Liver (tissue), 9 donors: ENCODE data around the gene TMEM35B. TPM values are rescaled to one million over a fixed set of nuclear protein-coding genes. Genes with fewer than 3 reads are reported as not detected.

Source experiments
- DNase-seq: peaks from one replicate; pipeline ENCODE4 v3.0.0-alpha.2; 2017; ENCODE audit warnings: low spot score
- H3K27ac ChIP-seq, 2 donors: one replicate each; pipeline ENCODE4 v1.7.0; 2013; ENCODE audit warnings: inconsistent platforms in 2 of 2, low read length in 2 of 2, control low read depth in 1 of 2, low read depth in 1 of 2, mild to moderate bottlenecking in 1 of 2
- H3K27me3 ChIP-seq, 4 donors: one replicate each; pipeline versions ENCODE4 v1.6.1 to v1.7.0; 2013; ENCODE audit warnings: low read length in 3 of 4, inconsistent platforms in 1 of 4, mild to moderate bottlenecking in 1 of 4, moderate library complexity in 1 of 4; ENCODE audit not compliant: control insufficient read depth in 4 of 4, insufficient read depth in 4 of 4
- H3K36me3 ChIP-seq, 4 donors: one replicate each; pipeline versions ENCODE4 v1.6.1 to v1.7.0; 2013; ENCODE audit warnings: low read length in 3 of 4, mild to moderate bottlenecking in 3 of 4, low read depth in 1 of 4, moderate library complexity in 1 of 4; ENCODE audit not compliant: control insufficient read depth in 4 of 4, insufficient read depth in 3 of 4
- H3K4me1 ChIP-seq, 4 donors: one replicate each; pipeline versions ENCODE4 v1.6.1 to v1.7.0; 2013; ENCODE audit warnings: low read length in 3 of 4, mild to moderate bottlenecking in 3 of 4, moderate library complexity in 1 of 4; ENCODE audit not compliant: control insufficient read depth in 4 of 4, insufficient read depth in 4 of 4
- H3K4me3 ChIP-seq, 3 donors: one replicate each; pipeline versions ENCODE4 v1.6.1 to v1.7.0; 2013; ENCODE audit warnings: low read length in 3 of 3, control low read depth in 1 of 3, low read depth in 1 of 3, mild to moderate bottlenecking in 1 of 3
- H3K9ac ChIP-seq, 2 donors: one replicate each; pipeline ENCODE4 v1.7.0; 2013; ENCODE audit warnings: low read length in 2 of 2, mild to moderate bottlenecking in 2 of 2, moderate library complexity in 2 of 2, control low read depth in 1 of 2, low read depth in 1 of 2
- H3K9me3 ChIP-seq, 4 donors: one replicate each; pipeline versions ENCODE4 v1.6.1 to v1.7.0; 2013; ENCODE audit warnings: low read length in 3 of 4; ENCODE audit not compliant: control insufficient read depth in 4 of 4
- ATF3 ChIP-seq: IDR thresholded peaks from 2 replicates; pipeline ENCODE4 v1.6.1; 2016; ENCODE audit warnings: antibody characterized with exemption
- CTCF ChIP-seq: fragments of 150-350 bp; IDR thresholded peaks from 2 replicates; pipeline ENCODE4 v1.5.1; 2017; ENCODE audit warnings: improper control_type of control experiment, low read depth, low read length; ENCODE audit not compliant: missing input control
- EGR1 ChIP-seq, 2 donors: IDR thresholded peaks; 2 replicates each; pipeline ENCODE4 v1.6.1; 2016 to 2018; ENCODE audit warnings: antibody characterized with exemption in 2 of 2, low read depth in 2 of 2
- FOXA1 ChIP-seq: IDR thresholded peaks from 2 replicates; pipeline ENCODE4 v1.6.1; 2016; ENCODE audit warnings: antibody characterized with exemption
- FOXA2 ChIP-seq: IDR thresholded peaks from 2 replicates; pipeline ENCODE4 v1.6.1; 2016; ENCODE audit warnings: antibody characterized with exemption
- HNF4A ChIP-seq, 2 donors: conservative IDR thresholded peaks; 2 replicates each; pipeline ENCODE4 v1.6.1; 2016; ENCODE audit warnings: antibody characterized with exemption in 2 of 2, mild to moderate bottlenecking in 2 of 2
- HNF4G ChIP-seq: IDR thresholded peaks from 2 replicates; pipeline ENCODE4 v1.6.1; 2016; ENCODE audit warnings: antibody characterized with exemption
- JUND ChIP-seq, 2 donors: IDR thresholded peaks; 2 replicates each; pipeline ENCODE4 v1.6.1; 2016; ENCODE audit warnings: antibody characterized with exemption in 2 of 2
- MAX ChIP-seq: IDR thresholded peaks from 2 replicates; pipeline ENCODE4 v1.6.1; 2016; ENCODE audit warnings: antibody characterized with exemption
- NR2F2 ChIP-seq: IDR thresholded peaks from 2 replicates; pipeline ENCODE4 v1.6.1; 2016; ENCODE audit warnings: antibody characterized with exemption
- RAD21 ChIP-seq, 2 donors: IDR thresholded peaks; 2 replicates each; pipeline ENCODE4 v1.6.1; 2016; ENCODE audit warnings: antibody characterized with exemption in 2 of 2, mild to moderate bottlenecking in 2 of 2
- REST ChIP-seq: IDR thresholded peaks from 2 replicates; pipeline ENCODE4 v1.6.1; 2016; ENCODE audit warnings: antibody characterized with exemption, mild to moderate bottlenecking
- RXRA ChIP-seq, 2 donors: IDR thresholded peaks; 2 replicates each; pipeline ENCODE4 v1.6.1; 2017 to 2018; ENCODE audit warnings: antibody characterized with exemption in 2 of 2, mild to moderate bottlenecking in 1 of 2
- SP1 ChIP-seq: IDR thresholded peaks from 2 replicates; pipeline ENCODE4 v1.6.1; 2018; ENCODE audit warnings: antibody characterized with exemption, mild to moderate bottlenecking
- TAF1 ChIP-seq: conservative IDR thresholded peaks from 2 replicates; pipeline ENCODE4 v1.6.1; 2016; ENCODE audit warnings: antibody characterized with exemption, mild to moderate bottlenecking
- YY1 ChIP-seq: IDR thresholded peaks from 2 replicates; pipeline ENCODE4 v1.6.1; 2016; ENCODE audit warnings: antibody characterized with exemption, mild to moderate bottlenecking
- ZBTB33 ChIP-seq: IDR thresholded peaks from 2 replicates; pipeline ENCODE4 v1.6.1; 2016; ENCODE audit warnings: antibody characterized with exemption
- WGBS: extraction: QIAGEN DNeasy Blood & Tissue Kit; methylation state at CpG from one replicate; pipeline ENCODE4 v1.1.7; 2013; 5-methylcytosine and 5-hydroxymethylcytosine counted together
- polyA plus RNA-seq, 2 donors: library from polyadenylated mRNA; stranded (reverse) in 1 of 2; unstranded in 1 of 2; fragments of 200-250 nt in 1 of 2; fragments of >200 nt in 1 of 2; fragmentation: Nextera tagmentation in 1 of 2; extraction: Ambion mirVana in 1 of 2; gene quantifications; one replicate each; pipeline versions ENCODE4 v1.2.1 to v1.2.3, GENCODE V29; 2013 to 2015
- total RNA-seq, 2 donors: library from RNA; depleted of rRNA; stranded (reverse); fragments of >200 nt; gene quantifications; one replicate each; pipeline ENCODE4 v1.2.3, GENCODE V29; 2014
- donor health status: healthy.
- donor health status: healthy.
- donor health status: healthy.
- donor health status: healthy.
- donor health status: healthy.

Gene TMEM35B
- total and polyA plus RNA-seq, 4 donors, result 13.4 to 31.7 (median 20.3) TPM

- peaks cover 0 to 11% (median 2%) of the 10 kb centered on the region in 4 donors for H3K36me3 ChIP-seq
- no peaks in the 10 kb centered on the region for H3K9me3 ChIP-seq
- DNase-seq, result no peak
- no peaks in the 10 kb centered on the region for H3K4me1 ChIP-seq
- H3K4me3 ChIP-seq, result no peak overlapping the region
- H3K27me3 ChIP-seq, result no peaks in the 10 kb centered on the region
- 95% methylated on average over 5 of the region's 5 CpGs for WGBS
- TF ChIP-seq ZBTB33 (no peak), EGR1 (IDR thresholded peaks at IDR 0.05; ENCODE audit: low read depth in 2 of 2) (no peak), TAF1 (no peak), YY1 (no peak)
- no peak overlapping the region for H3K9ac ChIP-seq
- H3K27ac ChIP-seq, result no peak overlapping the region
These were observed 9.7 kb upstream of the TMEM35B start for GRCh38 chr1:34994878-34995277.

GRCh38 chr1:34988581-34988980 is 3.4 kb upstream of the TMEM35B start:
- no peak for TF ChIP-seq NR2F2
- no peak for TF ChIP-seq EGR1 (IDR thresholded peaks at IDR 0.05; ENCODE audit: low read depth in 2 of 2)
- TF ChIP-seq REST, result no peak
- no peak for TF ChIP-seq HNF4G
- TF ChIP-seq TAF1, result no peak
- no peak for TF ChIP-seq RAD21 (IDR thresholded peaks at IDR 0.05)
- TF ChIP-seq FOXA2, result no peak
- no peak for TF ChIP-seq YY1
- TF ChIP-seq CTCF, result no peak
- TF ChIP-seq SP1, result no peak
- no peak for TF ChIP-seq RXRA (IDR thresholded peaks at IDR 0.05)
- TF ChIP-seq HNF4A (conservative IDR thresholded peaks at IDR 0.05), result no peak
- TF ChIP-seq ZBTB33, result no peak
- no peak for TF ChIP-seq ATF3
- TF ChIP-seq FOXA1, result no peak
- TF ChIP-seq MAX, result no peak
- TF ChIP-seq JUND (IDR thresholded peaks at IDR 0.05), result no peak
- no peak overlapping the region for H3K27ac ChIP-seq
- no peaks in the 10 kb centered on the region for H3K9me3 ChIP-seq
- no peak overlapping the region for H3K4me3 ChIP-seq
- DNase-seq, result no peak
- peaks cover 0 to 8% (median 0%) of the 10 kb centered on the region in 4 donors for H3K36me3 ChIP-seq
- H3K27me3 ChIP-seq, result no peaks in the 10 kb centered on the region
- peaks cover 6 to 10% (median 7%) of the 10 kb centered on the region in 4 donors for H3K4me1 ChIP-seq
- no peak overlapping the region for H3K9ac ChIP-seq
